ENCODE data around the gene ACTL10. TPM values are rescaled to one million over a fixed set of nuclear protein-coding genes. Genes with fewer than 3 reads are reported as not detected.

The ACTL10 gene
- total and polyA plus RNA-seq, 2 of the 13 experiments (the other 11 are each of a cell fraction or from before 2014, with no cell fraction given): not detected

DNA sequence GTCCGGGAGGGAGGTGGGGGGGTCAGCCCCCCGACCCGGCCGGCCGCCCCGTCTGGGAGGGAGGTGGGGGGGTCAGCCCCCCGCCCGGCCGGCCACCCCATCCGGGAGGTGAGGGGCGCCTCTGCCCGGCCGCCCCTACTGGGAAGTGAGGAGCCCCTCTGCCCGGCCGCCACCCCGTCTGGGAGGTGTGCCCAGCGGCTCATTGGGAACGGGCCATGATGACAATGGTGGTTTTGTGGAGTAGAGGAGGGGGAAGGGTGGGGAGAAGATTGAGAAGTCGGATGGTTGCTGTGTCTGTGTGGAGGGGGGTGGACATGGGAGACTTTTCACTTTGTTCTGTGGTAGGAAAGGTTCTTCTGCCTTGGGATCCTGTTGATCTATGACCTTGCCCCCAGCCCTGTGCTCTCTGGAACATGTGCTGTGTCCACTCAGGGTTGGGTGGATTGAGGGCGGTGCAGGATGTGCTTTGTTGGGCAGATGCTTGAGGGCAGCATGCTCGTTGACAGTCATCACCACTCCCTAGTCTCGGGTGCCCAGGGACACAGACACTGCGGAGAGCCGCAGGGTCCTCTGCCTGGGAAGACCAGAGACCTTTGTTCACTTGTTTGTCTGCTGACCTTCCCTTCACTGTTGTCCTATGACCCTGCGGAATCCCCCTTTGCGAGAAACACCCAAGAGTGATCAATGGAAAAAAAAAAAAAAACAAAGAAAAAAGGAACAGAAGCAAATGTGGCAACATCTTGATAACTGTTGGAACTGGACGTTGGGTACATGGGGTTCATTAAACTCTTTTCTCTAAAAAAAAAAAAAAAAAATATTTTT is 35.1 kb downstream of the ACTL10 start (continued):
- TF ChIP-seq SMC3 (IDR thresholded peaks at IDR 0.05; ENCODE audit: low read length): no peak
- TF ChIP-seq ZFP1 (CRISPR knock-in tag; IDR thresholded peaks at IDR 0.05): no peak; the same call in 1 of the 2 replicates
- peak; percentile 44 for TF ChIP-seq IKZF4 (CRISPR knock-in tag; IDR thresholded peaks at IDR 0.05; ENCODE audit: borderline replicate concordance, low read depth, not compliant biosample characterization)
- peak; percentile 89; the same call in 1 of the 2 replicates for TF ChIP-seq ZNF790 (CRISPR knock-in tag; IDR thresholded peaks at IDR 0.05; ENCODE audit: borderline replicate concordance)
- 0 out of 2 replicates have a peak, but pooled peaks have one; percentile 33 for TF ChIP-seq ZFP37 (CRISPR knock-in tag; IDR thresholded peaks at IDR 0.05; ENCODE audit: borderline replicate concordance)
- TF ChIP-seq DR1 (CRISPR knock-in tag; IDR thresholded peaks at IDR 0.05): no peak
- no peak for TF ChIP-seq ZNF354B (CRISPR knock-in tag; IDR thresholded peaks at IDR 0.05)
- peak; percentile 82 for TF ChIP-seq HMG20B (CRISPR knock-in tag; conservative IDR thresholded peaks at IDR 0.05)
- TF ChIP-seq FOXP1 (IDR thresholded peaks at IDR 0.05): no peak
- peak; percentile 74; the same call in 1 of the 2 replicates for TF ChIP-seq FOXP1 (CRISPR knock-in tag; IDR thresholded peaks at IDR 0.05)
- TF ChIP-seq, protein P1, sequence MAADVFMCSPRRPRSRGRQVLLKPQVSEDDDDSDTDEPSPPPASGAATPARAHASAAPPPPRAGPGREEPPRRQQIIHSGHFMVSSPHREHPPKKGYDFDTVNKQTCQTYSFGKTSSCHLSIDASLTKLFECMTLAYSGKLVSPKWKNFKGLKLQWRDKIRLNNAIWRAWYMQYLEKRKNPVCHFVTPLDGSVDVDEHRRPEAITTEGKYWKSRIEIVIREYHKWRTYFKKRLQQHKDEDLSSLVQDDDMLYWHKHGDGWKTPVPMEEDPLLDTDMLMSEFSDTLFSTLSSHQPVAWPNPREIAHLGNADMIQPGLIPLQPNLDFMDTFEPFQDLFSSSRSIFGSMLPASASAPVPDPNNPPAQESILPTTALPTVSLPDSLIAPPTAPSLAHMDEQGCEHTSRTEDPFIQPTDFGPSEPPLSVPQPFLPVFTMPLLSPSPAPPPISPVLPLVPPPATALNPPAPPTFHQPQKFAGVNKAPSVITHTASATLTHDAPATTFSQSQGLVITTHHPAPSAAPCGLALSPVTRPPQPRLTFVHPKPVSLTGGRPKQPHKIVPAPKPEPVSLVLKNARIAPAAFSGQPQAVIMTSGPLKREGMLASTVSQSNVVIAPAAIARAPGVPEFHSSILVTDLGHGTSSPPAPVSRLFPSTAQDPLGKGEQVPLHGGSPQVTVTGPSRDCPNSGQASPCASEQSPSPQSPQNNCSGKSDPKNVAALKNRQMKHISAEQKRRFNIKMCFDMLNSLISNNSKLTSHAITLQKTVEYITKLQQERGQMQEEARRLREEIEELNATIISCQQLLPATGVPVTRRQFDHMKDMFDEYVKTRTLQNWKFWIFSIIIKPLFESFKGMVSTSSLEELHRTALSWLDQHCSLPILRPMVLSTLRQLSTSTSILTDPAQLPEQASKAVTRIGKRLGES (CRISPR knock-in tag; IDR thresholded peaks at IDR 0.05; ENCODE audit: borderline replicate concordance): no peak
- no peak for TF ChIP-seq SUZ12 (IDR thresholded peaks at IDR 0.05; ENCODE audit: low read depth, low read length)
- TF ChIP-seq ZNF224 (CRISPR knock-in tag; IDR thresholded peaks at IDR 0.05): no peak; the same call in 1 of the 2 replicates
- TF ChIP-seq ZSCAN20 (CRISPR knock-in tag; IDR thresholded peaks at IDR 0.05; ENCODE audit: borderline replicate concordance): no peak
- no peak for TF ChIP-seq ZNF33A (CRISPR knock-in tag; IDR thresholded peaks at IDR 0.05; ENCODE audit: borderline replicate concordance)
- no peak for TF ChIP-seq ADNP (CRISPR knock-in tag; IDR thresholded peaks at IDR 0.05)
- TF ChIP-seq ELF1 (CRISPR knock-in tag; IDR thresholded peaks at IDR 0.05): no peak; the same call in 1 of the 2 replicates
- TF ChIP-seq ZNF879 (CRISPR knock-in tag; IDR thresholded peaks at IDR 0.05): no peak
- peak; percentile 49; the same call in 1 of the 2 replicates for TF ChIP-seq GZF1 (CRISPR knock-in tag; IDR thresholded peaks at IDR 0.05)
- peak; percentile 49 for TF ChIP-seq ZNF121 (CRISPR knock-in tag; IDR thresholded peaks at IDR 0.05)
- TF ChIP-seq, protein P2, sequence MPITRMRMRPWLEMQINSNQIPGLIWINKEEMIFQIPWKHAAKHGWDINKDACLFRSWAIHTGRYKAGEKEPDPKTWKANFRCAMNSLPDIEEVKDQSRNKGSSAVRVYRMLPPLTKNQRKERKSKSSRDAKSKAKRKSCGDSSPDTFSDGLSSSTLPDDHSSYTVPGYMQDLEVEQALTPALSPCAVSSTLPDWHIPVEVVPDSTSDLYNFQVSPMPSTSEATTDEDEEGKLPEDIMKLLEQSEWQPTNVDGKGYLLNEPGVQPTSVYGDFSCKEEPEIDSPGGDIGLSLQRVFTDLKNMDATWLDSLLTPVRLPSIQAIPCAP (CRISPR knock-in tag; IDR thresholded peaks at IDR 0.05; ENCODE audit: low read depth): no peak
- TF ChIP-seq, protein P3, sequence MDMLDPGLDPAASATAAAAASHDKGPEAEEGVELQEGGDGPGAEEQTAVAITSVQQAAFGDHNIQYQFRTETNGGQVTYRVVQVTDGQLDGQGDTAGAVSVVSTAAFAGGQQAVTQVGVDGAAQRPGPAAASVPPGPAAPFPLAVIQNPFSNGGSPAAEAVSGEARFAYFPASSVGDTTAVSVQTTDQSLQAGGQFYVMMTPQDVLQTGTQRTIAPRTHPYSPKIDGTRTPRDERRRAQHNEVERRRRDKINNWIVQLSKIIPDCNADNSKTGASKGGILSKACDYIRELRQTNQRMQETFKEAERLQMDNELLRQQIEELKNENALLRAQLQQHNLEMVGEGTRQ (IDR thresholded peaks at IDR 0.05; ENCODE audit: low read depth, low read length): no peak
- TF ChIP-seq, protein P3 (CRISPR knock-in tag; IDR thresholded peaks at IDR 0.05; ENCODE audit: borderline replicate concordance): no peak
- peak; percentile 10; the same call in 1 of the 2 replicates for TF ChIP-seq STAG1 (CRISPR knock-in tag; IDR thresholded peaks at IDR 0.05)
- TF ChIP-seq RAD21 (CRISPR knock-in tag; IDR thresholded peaks at IDR 0.05): no peak; the same call in 1 of the 2 replicates
- no peak for TF ChIP-seq DNMT3B (CRISPR knock-in tag; conservative IDR thresholded peaks at IDR 0.05)
